Melanocyte of skin (primary cell): ENCODE measurements around the gene TMPRSS6. TPM values are rescaled to one million over a fixed set of nuclear protein-coding genes. Genes with fewer than 3 reads are reported as not detected.

Experiments
- total RNA-seq, 2 donors: library from RNA; depleted of rRNA; stranded (reverse); fragments of >200 nt; gene quantifications; 2 replicates each; pipeline ENCODE4 v1.2.3, GENCODE V29; 2012

TMPRSS6 gene
- total RNA-seq, result not detected

GRCh38 chr22:37109242-37109917, at the start of gene TMPRSS6:
TMPRSS6 (minus strand) TSS chr22:37109713; CDS start chr22:37103417, 6,296 bp downstream.

GRCh38 chr22:37051391-37052385, 57.8 kb downstream of the TMPRSS6 start, which contains the start of gene KCTD17:
KCTD17 (plus strand) TSS chr22:37051742; CDS start chr22:37051761, 19 bp downstream.

GRCh38 chr22:37019309-37020191, 90.0 kb downstream of the TMPRSS6 start, which contains the start of the genes MPST and TST:
MPST (plus strand) TSS chr22:37019742; CDS start chr22:37019837, 95 bp downstream.
TST (minus strand) TSS chr22:37019447; CDS start chr22:37018732, 715 bp downstream.

Other genes starting within 250 kb of the TMPRSS6 start
- gene NCF4, start 248.7 kb downstream of the TMPRSS6 start, total RNA-seq, result not detected
- gene CSF2RB, start 196.1 kb downstream of the TMPRSS6 start, total RNA-seq, result not detected
- gene TST, start 90.3 kb downstream of the TMPRSS6 start, total RNA-seq, result 10 to 100 TPM; 27.0 to 29.6 TPM
- 10 to 100 TPM; 35.8 to 77.3 TPM for gene MPST, start 90.0 kb downstream of the TMPRSS6 start, total RNA-seq
- gene KCTD17, start 58.0 kb downstream of the TMPRSS6 start, total RNA-seq, result 10 to 100 TPM; 11.0 to 14.3 TPM
- gene IL2RB, start 40.2 kb upstream of the TMPRSS6 start, total RNA-seq, result not detected
- gene C1QTNF6, start 78.5 kb upstream of the TMPRSS6 start, total RNA-seq, result 1 to 10 TPM; 5.5 to 5.7 TPM
- gene SSTR3, start 102.8 kb upstream of the TMPRSS6 start, total RNA-seq, result not detected
- gene RAC2, start 134.6 kb upstream of the TMPRSS6 start, total RNA-seq, result 1 to 10 TPM in 1 of 2 donors, under 1 TPM in 1; 1.00 to 1.4 TPM
- not detected for gene CYTH4, start 172.8 kb upstream of the TMPRSS6 start, total RNA-seq